ENCODE results near the gene YPEL3.

Gene YPEL3

DNA sequence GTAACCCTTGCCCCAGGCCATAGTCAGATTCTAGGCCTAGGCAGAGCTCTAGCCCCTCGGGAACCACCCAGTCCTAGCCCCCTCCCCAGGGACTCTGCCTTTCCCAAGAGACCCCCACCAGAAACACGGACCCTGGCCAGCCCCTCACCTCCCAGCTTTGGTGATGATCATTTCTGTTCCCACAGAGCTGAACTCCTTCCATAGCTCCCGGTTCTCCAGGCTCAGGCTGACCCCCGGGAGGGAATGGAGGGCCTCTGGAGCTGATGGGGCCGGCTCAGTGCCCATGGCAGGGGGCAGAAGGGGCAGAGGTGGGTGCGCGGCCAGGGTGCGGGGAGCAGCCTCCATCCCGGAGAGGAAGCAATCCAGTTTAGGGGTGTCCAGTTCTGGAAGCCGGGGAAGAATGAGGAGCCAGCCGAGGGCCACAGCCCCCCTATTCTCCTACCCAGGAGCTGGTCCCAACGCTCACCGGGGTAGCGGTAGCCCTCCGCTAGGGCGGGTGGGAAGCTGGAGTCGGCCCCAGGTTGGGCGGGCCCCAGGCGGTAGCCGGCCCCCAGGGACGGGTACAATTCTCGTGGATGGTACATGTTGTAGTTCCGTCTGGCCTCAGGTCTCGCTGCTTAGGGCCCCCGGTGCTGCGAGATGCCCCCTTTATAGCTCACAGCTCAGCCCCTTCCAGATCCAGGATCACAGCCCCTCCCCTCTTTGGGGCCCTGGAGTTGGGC is 5.2 kb downstream of the YPEL3 start:
- DNase-seq (ENCODE audit: low read depth in 2 of 2): no peak

- DNase-seq (ENCODE audit: low read depth in 2 of 2): no peak
Measured at GRCh38 chr16:30088832-30089624, 7.0 kb downstream of the YPEL3 start.

- no peak for DNase-seq (ENCODE audit: low read depth in 2 of 2)
Measured at GRCh38 chr16:30088237-30088831, 7.7 kb downstream of the YPEL3 start.

DNA sequence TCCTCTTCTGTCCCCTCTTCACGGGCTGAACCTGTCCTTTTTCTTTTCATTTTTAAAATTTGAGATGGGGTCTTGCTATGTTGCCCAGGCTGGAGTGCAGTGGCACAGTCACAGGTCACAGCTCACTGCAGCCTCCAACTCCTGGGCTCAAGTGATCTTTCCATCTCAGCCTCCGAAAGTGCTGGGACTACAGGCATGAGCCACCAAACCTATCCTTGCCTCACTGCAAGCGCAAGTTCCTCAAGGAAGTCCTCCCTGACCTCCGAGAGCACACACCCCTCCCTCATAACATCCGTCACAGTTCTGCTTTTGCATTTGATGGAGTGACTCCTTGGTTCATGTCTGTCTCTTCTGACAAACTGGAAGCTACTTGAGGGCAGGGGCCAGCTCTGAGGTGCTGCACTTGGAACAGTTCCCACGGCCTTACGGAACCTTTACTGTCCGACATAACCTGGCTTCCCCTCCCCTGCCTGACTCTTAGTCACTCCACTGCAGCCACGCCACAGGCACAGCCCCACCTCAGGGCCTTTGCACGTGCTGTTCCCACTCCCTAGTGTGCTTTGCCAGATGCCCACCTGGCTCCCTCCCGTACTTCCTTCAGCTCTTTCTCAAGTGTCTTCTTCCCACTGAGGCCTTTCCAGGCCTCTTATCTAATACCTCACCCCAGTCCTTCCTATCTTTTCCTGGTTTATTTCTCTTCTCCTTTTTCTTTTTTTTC is 8.7 kb downstream of the YPEL3 start:
- no peak for DNase-seq (ENCODE audit: low read depth in 2 of 2)

DNA sequence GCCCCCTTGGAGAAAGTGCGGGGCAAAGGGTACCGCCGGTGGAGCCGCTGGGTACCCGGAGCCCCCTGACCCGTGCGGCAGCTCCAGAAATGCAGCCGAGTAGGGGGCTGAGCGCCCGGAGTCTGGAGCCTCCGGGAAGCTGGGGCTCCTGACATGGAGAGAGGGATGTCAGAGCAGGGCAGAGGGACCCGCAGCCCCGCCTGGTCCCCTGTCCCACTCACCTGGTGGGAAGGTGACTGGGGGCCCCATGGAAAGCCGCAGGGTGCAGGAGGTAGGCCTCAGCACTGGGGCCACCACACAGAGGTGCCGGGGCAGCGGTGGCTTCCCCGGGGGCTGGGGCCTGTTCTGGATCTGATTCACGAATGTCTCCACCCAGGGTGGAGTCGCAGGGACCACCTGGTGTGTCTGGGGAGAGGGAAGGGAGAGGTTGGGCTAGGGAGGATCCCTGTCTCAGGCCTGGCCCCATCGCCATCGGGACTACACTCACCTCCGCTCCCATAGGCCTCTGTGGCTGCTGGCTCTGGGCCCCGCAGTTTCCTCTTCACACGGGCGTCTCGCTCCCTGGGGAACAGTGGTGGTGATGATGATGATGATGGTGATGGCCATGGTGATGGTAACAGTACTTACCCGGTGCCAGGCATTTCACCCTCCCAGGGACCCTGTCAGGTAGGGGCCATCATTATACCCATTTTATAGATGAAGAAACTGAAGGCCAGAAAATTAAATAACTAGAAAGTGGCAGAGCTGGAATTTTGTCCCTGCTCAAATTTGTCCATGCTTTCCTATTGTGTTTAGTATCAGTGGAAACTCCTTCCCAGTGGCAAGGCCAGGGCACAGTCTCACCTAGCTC is 9.5 kb downstream of the YPEL3 start:
- DNase-seq (ENCODE audit: low read depth in 2 of 2): no peak

DNA sequence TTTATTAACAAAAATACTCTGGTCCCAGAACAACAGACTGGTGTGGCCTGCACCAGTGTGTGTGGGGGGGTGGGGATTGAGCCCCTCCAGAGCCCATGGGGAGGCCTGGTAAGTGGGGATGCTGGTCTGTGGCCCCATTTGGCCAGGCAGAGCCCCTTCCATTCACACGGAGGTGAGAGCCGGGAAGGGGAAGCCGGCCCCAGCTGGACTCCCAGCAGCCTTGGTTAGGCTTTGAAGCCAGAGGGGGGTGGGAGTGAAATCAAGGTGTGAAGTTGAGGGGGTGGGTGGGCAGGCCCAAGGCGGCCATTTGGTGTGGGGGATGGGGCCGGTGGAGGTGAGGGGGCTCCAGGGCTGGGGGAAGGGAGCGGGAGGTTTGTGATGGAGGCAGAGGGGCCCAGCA is 10.2 kb downstream of the YPEL3 start:
- DNase-seq (ENCODE audit: low read depth in 2 of 2): no peak

DNA sequence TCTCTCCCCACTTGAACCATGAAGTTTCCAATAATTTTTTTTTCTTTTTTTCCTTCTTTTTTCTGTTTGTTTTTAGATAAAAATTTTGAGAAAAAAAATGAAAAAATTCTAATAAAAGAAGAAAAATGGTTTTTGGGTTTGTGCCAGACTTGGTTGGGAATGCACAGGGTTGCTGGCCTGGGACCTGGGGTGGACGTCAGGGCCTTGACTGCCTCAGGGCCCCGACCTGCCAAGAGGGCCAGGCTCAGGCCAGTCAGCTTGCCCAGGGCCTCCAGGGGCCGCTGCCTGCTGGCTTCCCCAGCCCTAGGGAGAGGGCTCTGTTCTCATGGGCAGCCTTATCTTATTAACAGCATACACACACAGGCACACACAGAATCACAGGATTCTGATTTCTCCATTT is 10.8 kb downstream of the YPEL3 start:
- no peak for DNase-seq (ENCODE audit: low read depth in 2 of 2)

- DNase-seq (ENCODE audit: low read depth in 2 of 2): no peak
Measured at GRCh38 chr16:30084816-30085159, 11.2 kb downstream of the YPEL3 start.

- DNase-seq (ENCODE audit: low read depth in 2 of 2): no peak
Measured at GRCh38 chr16:30084096-30084815, 11.8 kb downstream of the YPEL3 start.

GRCh38 chr16:30083216-30084055 is 12.6 kb downstream of the YPEL3 start:
- DNase-seq (ENCODE audit: low read depth in 2 of 2): no peak

- DNase-seq (ENCODE audit: low read depth in 2 of 2): no peak
Measured at GRCh38 chr16:30082545-30083090, 13.4 kb downstream of the YPEL3 start.

- no peak for DNase-seq (ENCODE audit: low read depth in 2 of 2)
Measured at GRCh38 chr16:30079480-30079879, 16.5 kb downstream of the YPEL3 start.

DNA sequence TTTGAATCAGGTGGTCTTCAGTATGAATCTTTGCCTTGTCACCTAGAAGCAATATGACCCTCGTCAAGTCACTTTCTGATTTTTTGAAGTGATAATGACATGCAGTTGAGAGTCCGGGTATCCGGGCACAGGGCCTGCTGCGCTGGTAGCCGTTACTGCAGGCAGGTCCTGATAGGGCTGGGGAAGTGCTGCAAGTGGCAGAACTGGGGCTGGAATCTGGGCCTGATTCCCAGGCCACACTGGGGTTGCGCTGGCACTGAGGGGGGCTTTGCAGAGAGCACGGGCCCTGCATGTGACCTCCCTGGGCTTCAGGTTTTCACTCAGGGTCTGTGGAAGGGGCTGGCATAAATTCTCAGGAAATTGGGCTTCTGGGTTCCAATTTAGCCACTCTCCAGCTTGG is 17.3 kb downstream of the YPEL3 start:
- no peak for DNase-seq (ENCODE audit: low read depth in 2 of 2)

DNA sequence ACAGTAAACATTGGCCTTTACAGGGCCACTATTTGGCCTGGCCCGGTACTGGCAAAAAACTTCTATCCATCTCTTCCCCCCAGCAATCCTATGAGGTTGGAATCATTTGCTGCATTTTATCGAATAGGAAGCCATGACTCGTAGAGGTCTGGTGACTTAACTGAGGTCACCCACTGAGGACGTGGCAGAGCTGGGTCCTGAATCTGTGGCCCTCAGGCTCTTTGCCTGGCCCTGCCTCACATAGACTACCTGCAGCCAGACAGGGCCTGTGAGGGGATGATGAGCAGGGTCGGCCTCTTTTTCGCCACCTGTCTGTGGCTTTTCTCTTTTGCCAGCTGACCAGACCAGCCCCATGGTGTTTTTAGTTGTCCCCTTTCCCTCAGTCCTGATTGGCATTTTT is 18.4 kb downstream of the YPEL3 start:
- DNase-seq (ENCODE audit: low read depth in 2 of 2): no peak

- no peak for DNase-seq (ENCODE audit: low read depth in 2 of 2)
Measured at GRCh38 chr16:30076276-30076791, 19.7 kb downstream of the YPEL3 start.

DNA sequence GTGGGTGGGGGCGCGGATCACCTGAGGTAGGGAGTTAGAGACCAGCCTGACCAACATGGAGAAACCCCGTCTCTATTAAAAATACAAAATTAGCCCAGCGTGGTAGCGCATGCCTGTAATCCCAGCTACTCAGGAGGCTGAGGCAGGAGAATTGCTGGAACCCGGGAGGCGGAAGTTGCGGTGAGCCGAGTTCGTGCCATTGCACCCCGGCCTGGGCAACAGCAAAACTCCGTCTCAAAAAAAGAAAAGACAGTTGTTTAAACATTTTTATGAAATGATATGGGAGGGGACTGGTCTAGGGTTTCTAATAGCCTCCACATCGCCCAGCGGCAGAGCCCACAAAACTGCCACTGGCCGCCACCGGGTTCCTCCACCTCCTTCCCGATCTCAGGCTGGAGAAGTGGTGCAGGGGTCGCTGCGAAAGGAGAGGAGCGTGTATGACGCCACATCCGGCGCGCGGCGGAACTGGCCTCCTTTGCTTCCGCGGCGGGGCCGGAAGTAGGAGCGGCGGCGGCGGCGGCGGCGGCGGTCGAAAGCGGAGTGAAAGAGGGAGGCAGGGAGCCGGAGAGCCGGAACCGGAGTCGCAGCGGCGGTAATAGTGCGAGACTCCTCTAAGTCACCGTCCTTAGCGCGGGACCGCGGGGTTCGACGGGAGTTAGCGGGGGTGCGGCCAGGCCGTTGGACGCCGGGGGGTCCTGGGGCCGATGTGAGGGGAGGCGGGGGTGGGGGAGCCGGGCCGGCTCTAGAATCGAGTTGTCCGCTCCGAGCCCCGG is 20.3 kb downstream of the YPEL3 start, which contains the start of gene PPP4C:
TSS of gene PPP4C (plus strand) at position 492 of the 773 bp plus-strand sequence. CDS start 384 bp downstream, outside the sequence.
- DNase-seq (ENCODE audit: low read depth in 2 of 2): peak; percentile 75 to 81

DNA sequence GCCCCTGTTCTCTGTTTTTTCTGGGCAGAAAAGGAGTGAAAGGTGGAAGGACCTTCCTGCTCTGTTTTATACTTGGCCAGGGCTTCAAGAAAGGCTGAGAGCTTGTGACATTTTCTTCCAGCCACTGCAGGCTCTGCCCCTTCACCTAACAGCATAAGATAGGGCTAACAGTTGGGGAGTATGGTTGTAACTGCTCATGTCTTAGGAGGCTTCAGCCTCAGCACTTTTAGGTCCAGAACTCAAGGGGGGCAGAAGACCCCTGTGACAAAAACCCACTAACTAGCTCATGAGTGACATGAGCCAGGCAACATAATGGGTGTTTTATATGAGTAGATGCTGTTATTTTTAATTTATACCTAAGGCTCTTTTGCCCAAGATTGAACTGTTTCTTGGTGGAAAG is 25.5 kb downstream of the YPEL3 start:
- no peak for DNase-seq (ENCODE audit: low read depth in 2 of 2)
